Fibroblast of villous mesenchyme (primary cell): Measurements from ENCODE around the gene OPRM1. TPM values are rescaled to one million over a fixed set of nuclear protein-coding genes. Genes with fewer than 3 reads are reported as not detected.

Experiments used
- DNase-seq: peaks from one replicate; pipeline ENCODE4 v3.0.0-alpha.2; 2010; ENCODE audit warnings: low read depth
- H3K4me3 ChIP-seq: 2 replicates; pipeline ENCODE4 v1.5.1; 2011; ENCODE audit warnings: low read depth, mild to moderate bottlenecking, low read length
- total RNA-seq: library from RNA; depleted of rRNA; stranded (reverse); fragments of >200 nt; gene quantifications from 2 replicates; pipeline ENCODE4 v1.2.3, GENCODE V29; 2012
- TF ChIP-seq, protein P1 (sequence below): IDR thresholded peaks from 2 replicates; pipeline ENCODE4 v1.5.1; 2012; ENCODE audit warnings: low read depth, mild to moderate bottlenecking, low read length; ENCODE audit not compliant: insufficient read depth

OPRM1 gene
- total RNA-seq, 1 donor, result not detected

- TF ChIP-seq, protein P1, sequence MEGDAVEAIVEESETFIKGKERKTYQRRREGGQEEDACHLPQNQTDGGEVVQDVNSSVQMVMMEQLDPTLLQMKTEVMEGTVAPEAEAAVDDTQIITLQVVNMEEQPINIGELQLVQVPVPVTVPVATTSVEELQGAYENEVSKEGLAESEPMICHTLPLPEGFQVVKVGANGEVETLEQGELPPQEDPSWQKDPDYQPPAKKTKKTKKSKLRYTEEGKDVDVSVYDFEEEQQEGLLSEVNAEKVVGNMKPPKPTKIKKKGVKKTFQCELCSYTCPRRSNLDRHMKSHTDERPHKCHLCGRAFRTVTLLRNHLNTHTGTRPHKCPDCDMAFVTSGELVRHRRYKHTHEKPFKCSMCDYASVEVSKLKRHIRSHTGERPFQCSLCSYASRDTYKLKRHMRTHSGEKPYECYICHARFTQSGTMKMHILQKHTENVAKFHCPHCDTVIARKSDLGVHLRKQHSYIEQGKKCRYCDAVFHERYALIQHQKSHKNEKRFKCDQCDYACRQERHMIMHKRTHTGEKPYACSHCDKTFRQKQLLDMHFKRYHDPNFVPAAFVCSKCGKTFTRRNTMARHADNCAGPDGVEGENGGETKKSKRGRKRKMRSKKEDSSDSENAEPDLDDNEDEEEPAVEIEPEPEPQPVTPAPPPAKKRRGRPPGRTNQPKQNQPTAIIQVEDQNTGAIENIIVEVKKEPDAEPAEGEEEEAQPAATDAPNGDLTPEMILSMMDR, result no peak
- no peak for DNase-seq
- no peak overlapping the region for H3K4me3 ChIP-seq
Observed at GRCh38 chr6:154139892-154140291, 100.9 kb downstream of the OPRM1 start.

DNA sequence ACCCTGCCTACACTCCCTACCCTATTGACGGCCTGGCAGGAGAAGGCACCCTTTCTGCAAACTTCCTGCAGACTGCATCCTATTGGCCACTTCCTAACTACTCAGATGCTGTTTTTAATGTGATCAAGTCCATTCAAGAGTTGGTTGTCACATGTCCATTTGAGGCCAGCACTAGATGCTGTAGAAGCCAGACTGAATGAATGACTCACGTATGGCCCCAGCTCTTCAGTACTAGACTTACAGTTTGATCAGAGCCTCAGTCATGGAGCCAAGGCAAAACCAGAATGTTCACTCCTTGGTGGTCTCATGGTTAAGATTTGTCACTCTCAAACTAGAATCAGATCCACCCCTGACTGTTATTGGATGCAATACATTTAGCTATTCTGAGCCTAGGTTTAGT, 101.7 kb downstream of the OPRM1 start:
- DNase-seq, result no peak
- no peak overlapping the region for H3K4me3 ChIP-seq
- TF ChIP-seq, protein P1, result no peak

GRCh38 chr6:154143753-154144152, 104.7 kb downstream of the OPRM1 start:
- TF ChIP-seq, protein P1, result no peak
- no peak for DNase-seq
- no peak overlapping the region for H3K4me3 ChIP-seq

DNA sequence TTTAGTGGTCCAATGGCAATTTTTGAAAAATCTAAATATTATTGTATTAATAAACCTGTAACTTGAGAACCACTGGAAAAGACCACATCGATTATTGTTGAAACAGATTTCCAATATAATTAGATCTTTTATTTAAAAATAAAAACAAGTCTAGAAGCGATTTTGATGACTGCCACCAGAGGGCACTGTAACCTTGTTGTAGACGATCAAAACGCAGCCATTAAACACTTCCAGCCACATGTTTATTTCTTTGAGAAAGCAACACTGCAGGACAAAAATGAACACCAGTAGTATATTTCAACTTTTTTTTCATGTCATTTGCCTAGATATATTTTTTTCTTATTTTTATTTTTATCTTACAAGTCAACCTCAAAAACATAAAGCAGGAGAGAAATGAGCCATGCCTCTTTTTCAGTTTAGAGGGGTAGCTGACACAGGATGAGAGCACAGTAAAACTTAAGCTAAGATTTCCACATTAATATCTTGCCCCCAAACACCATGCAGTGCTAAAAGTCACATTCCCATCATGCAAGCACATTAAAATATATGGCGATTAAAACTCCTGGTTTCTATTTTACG, 115.4 kb downstream of the OPRM1 start:
- DNase-seq, result peak; percentile 84
- TF ChIP-seq, protein P1, result peak; percentile 65
- H3K4me3 ChIP-seq, result no peak overlapping the region

GRCh38 chr6:154156135-154156896, 117.3 kb downstream of the OPRM1 start:
- TF ChIP-seq, protein P1, result peak; percentile 82
- peak; percentile 45 for DNase-seq
- H3K4me3 ChIP-seq, result no peak overlapping the region

- peak overlapping the region; percentile 4 for H3K4me3 ChIP-seq
- no peak for DNase-seq
- TF ChIP-seq, protein P1, result no peak
Observed at GRCh38 chr6:154157082-154157481, 118.0 kb downstream of the OPRM1 start.

DNA sequence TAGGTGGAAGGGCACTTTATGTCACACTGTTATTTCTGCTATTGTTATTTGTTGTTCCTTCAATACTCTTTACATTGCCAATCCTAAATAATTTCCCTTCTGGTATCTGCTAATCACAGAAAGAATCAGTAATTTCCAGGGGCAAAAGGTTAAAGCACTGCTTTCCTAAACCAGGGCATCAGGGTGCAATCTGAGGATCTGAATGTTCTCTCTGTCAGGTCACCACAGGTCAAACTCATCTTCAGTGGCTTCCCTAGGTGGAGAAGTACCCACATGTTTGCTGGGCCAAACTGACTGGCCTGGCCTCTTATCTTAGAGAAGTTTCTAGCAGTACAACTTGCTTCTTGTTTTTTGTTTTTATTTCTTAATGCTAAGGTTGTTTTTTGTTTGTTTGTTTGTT, 118.7 kb downstream of the OPRM1 start:
- TF ChIP-seq, protein P1, result no peak
- no peak overlapping the region for H3K4me3 ChIP-seq
- DNase-seq, result no peak
